Measurements from ENCODE around the gene LDLRAD4. TPM values are rescaled to one million over a fixed set of nuclear protein-coding genes. Genes with fewer than 3 reads are reported as not detected.
A peak's percentile ranks its signal among the peaks of the same experiment; 100 is the strongest.

Gene LDLRAD4
- polyA plus RNA-seq, 1 donor: 8.0 TPM

GRCh38 chr18:13309031-13309747 lies 90.6 kb downstream of the LDLRAD4 start:
- DNase-seq: no peak

- no peak for DNase-seq
Observed at GRCh38 chr18:13309748-13310670, 91.4 kb downstream of the LDLRAD4 start.

GRCh38 chr18:13311193-13311592 lies 92.6 kb downstream of the LDLRAD4 start:
- no peak for DNase-seq

GRCh38 chr18:13312515-13312914 lies 94.0 kb downstream of the LDLRAD4 start:
- no peak for DNase-seq

- no peak for DNase-seq
Observed at GRCh38 chr18:13313006-13313686, 94.6 kb downstream of the LDLRAD4 start.

GRCh38 chr18:13315000-13315399 lies 96.4 kb downstream of the LDLRAD4 start:
- DNase-seq: no peak

- no peak for DNase-seq
Observed at GRCh38 chr18:13316063-13316462, 97.5 kb downstream of the LDLRAD4 start.

GRCh38 chr18:13317801-13318200 lies 99.2 kb downstream of the LDLRAD4 start:
- no peak for DNase-seq

GRCh38 chr18:13318731-13319501 lies 100.4 kb downstream of the LDLRAD4 start:
- DNase-seq: no peak

- no peak for DNase-seq
Observed at GRCh38 chr18:13319629-13320028, 101.1 kb downstream of the LDLRAD4 start.

- DNase-seq: no peak
Observed at GRCh38 chr18:13320096-13320495, 101.5 kb downstream of the LDLRAD4 start.

- DNase-seq: no peak
Observed at GRCh38 chr18:13320891-13321425, 102.4 kb downstream of the LDLRAD4 start.

- DNase-seq: no peak
Observed at GRCh38 chr18:13321923-13322322, 103.4 kb downstream of the LDLRAD4 start.

GRCh38 chr18:13323186-13323585 lies 104.6 kb downstream of the LDLRAD4 start:
- DNase-seq: no peak

GRCh38 chr18:13324880-13325279 lies 106.3 kb downstream of the LDLRAD4 start:
- no peak for DNase-seq

- DNase-seq: no peak
Observed at GRCh38 chr18:13328213-13328612, 109.7 kb downstream of the LDLRAD4 start.

GRCh38 chr18:13330996-13331395 lies 112.4 kb downstream of the LDLRAD4 start:
- no peak for DNase-seq

- DNase-seq: no peak
Observed at GRCh38 chr18:13331846-13332245, 113.3 kb downstream of the LDLRAD4 start.

GRCh38 chr18:13332874-13333273 lies 114.3 kb downstream of the LDLRAD4 start:
- no peak for DNase-seq

- DNase-seq: no peak
Observed at GRCh38 chr18:13335903-13336302, 117.3 kb downstream of the LDLRAD4 start.

GRCh38 chr18:13336841-13337240 lies 118.3 kb downstream of the LDLRAD4 start:
- DNase-seq: peak; percentile 32

- DNase-seq: no peak
Observed at GRCh38 chr18:13337369-13337768, 118.8 kb downstream of the LDLRAD4 start.
